Transverse colon (tissue), 4 donors: ENCODE results near the gene SMTNL2.

Experiments used
- POLR2A ChIP-seq: fragments of 450-650 bp; IDR thresholded peaks from one replicate; pipeline ENCODE4 v1.6.1; 2016; ENCODE audit warnings: antibody characterized with exemption, mild to moderate bottlenecking, moderate library complexity
- POLR2AphosphoS5 ChIP-seq, 3 donors: sonication (generic); formaldehyde crosslinking; IDR thresholded peaks; one replicate each; pipeline ENCODE4 v1.6.1; 2016; ENCODE audit warnings: antibody characterized with exemption in 3 of 3
- TF ChIP-seq, protein P1 (sequence below), 5 experiments: fragments of 200-600 bp in 3 of 5; fragments of 450-650 bp in 2 of 5; sonication (generic) in 3 of 5; IDR thresholded peaks; 1 replicate in 2 of 5; 2 replicates in 3 of 5; pipeline ENCODE4 v1.5.1; 2016 to 2017; ENCODE audit warnings: antibody characterized with exemption in 5 of 5, inconsistent platforms in 3 of 5, mild to moderate bottlenecking in 2 of 5, moderate library complexity in 1 of 5

DNA sequence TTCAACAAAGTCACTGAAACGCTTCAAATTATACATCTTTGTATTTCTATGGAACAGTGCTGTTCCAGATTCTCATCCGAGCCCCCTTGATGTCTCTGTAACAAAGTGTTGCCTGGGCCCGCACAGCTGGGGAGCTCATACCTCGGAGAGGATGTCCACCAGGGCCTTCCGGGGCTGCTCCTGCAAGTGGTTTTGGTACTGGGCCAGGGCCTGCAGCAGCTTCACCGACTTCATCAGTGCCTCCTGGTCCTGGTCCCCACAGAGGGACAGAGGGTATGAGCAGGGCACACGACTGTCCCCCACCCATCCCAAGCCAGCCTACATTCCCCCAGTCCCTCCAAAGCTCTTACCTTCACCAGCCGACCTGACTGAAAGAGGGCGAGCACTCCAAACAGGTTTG lies 30.7 kb upstream of the SMTNL2 start:
- TF ChIP-seq POLR2AphosphoS5 (IDR thresholded peaks at IDR 0.05) (no peak), POLR2A (no peak)
- TF ChIP-seq, protein P1, sequence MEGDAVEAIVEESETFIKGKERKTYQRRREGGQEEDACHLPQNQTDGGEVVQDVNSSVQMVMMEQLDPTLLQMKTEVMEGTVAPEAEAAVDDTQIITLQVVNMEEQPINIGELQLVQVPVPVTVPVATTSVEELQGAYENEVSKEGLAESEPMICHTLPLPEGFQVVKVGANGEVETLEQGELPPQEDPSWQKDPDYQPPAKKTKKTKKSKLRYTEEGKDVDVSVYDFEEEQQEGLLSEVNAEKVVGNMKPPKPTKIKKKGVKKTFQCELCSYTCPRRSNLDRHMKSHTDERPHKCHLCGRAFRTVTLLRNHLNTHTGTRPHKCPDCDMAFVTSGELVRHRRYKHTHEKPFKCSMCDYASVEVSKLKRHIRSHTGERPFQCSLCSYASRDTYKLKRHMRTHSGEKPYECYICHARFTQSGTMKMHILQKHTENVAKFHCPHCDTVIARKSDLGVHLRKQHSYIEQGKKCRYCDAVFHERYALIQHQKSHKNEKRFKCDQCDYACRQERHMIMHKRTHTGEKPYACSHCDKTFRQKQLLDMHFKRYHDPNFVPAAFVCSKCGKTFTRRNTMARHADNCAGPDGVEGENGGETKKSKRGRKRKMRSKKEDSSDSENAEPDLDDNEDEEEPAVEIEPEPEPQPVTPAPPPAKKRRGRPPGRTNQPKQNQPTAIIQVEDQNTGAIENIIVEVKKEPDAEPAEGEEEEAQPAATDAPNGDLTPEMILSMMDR (IDR thresholded peaks at IDR 0.05), result no peak
